ENCODE data around the gene SLC4A1.

DNA sequence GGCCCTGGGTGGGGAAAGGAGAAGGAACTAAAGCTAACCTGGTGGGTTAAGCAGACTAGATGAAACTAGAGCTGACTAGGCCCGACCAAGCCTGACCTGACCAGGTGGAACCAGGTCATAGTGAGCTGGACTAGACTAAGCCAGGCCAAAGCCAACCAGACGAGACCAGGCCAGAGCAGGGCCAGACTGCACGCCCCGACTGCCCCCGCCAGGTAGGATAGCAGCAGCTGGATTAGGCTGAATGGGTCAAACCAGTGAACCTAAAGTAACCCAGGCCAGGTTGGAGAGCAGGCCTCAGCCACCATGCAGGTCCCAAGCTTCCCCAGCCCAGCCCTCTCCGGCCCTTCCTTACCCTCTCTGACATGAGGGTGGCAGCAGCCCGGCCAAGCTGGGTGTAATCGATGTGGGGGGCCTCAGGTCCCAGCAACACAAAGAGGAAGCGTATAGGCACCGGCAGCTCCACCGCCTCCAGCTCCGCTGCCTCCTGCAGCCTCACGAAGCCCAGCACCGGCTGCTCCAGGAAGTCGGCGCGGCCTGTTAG lies 9.1 kb downstream of the SLC4A1 start:
- TF ChIP-seq CTCF (IDR thresholded peaks at IDR 0.05; ENCODE audit: low read depth, low read length, missing input control): no peak
- no peak for TF ChIP-seq REST (IDR thresholded peaks at IDR 0.05)
- TF ChIP-seq MAX (IDR thresholded peaks at IDR 0.05): no peak
- no peak for TF ChIP-seq RAD21 (IDR thresholded peaks at IDR 0.05)
- TF ChIP-seq TAF1 (conservative IDR thresholded peaks at IDR 0.05): no peak
- no peak for TF ChIP-seq EGR1 (IDR thresholded peaks at IDR 0.05; ENCODE audit: low read depth in 2 of 2)

Measured in liver (tissue), 3 donors.